SK-N-SH (cell line): ENCODE measurements around the gene CMC2. TPM values are rescaled to one million over a fixed set of nuclear protein-coding genes. Genes with fewer than 3 reads are reported as not detected.

ENCODE experiments used
- CTCF ChIA-PET: fragments of 300-600, 350-600 bp; formaldehyde crosslinking; extraction: SDS; loops from one replicate; lab custom pipeline; 2021; lab: Yijun Ruan, JAX
- POLR2A ChIA-PET: fragments of 350-600 bp; sonication (Branson Sonifier 250); formaldehyde crosslinking; extraction: SDS; loops from one replicate; lab custom pipeline; 2020; ENCODE audit warnings: antibody characterized with exemption, inconsistent platforms; lab: Yijun Ruan, JAX
- DNase-seq: peaks from one replicate; pipeline ENCODE4 v3.0.0; 2012
- H2AFZ ChIP-seq: fragments of 200-600 bp; sonication (generic); 2 replicates; pipeline ENCODE4 v1.8.1; 2016; ENCODE audit warnings: antibody characterized with exemption, mild to moderate bottlenecking, low read depth
- H3F3A ChIP-seq: fragments of 200-600 bp; sonication (generic); replicated peaks from 2 replicates; pipeline ENCODE3; 2016; ENCODE audit warnings: antibody characterized with exemption, mild to moderate bottlenecking; ENCODE audit not compliant: insufficient read depth
- H3K27ac ChIP-seq, 2 experiments: fragments of 200-500 bp in 1 of 2; fragments of 200-600 bp in 1 of 2; sonication (Bioruptor generic) in 1 of 2; sonication (generic), shearing (Covaris generic) in 1 of 2; 2 replicates each; pipeline versions ENCODE4 v1.5.1 to v1.6.1; 2014 to 2016; ENCODE audit warnings: low read depth in 2 of 2, inconsistent platforms in 1 of 2, low read length in 1 of 2, mild to moderate bottlenecking in 1 of 2, mixed read lengths in 1 of 2
- H3K27me3 ChIP-seq: fragments of 200-600 bp; sonication (generic), shearing (Covaris generic); 2 replicates; pipeline ENCODE4 v1.6.1; 2016; ENCODE audit warnings: mixed run types; ENCODE audit not compliant: insufficient read depth
- H3K36me3 ChIP-seq, 2 experiments: fragments of 200-500 bp in 1 of 2; fragments of 200-600 bp in 1 of 2; sonication (Bioruptor generic) in 1 of 2; sonication (generic) in 1 of 2; replicated peaks in 1 of 2; 2 replicates each; pipeline versions ENCODE3 to v1.5.1; 2014 to 2016; ENCODE audit warnings: low read length in 1 of 2, mild to moderate bottlenecking in 1 of 2; ENCODE audit not compliant: insufficient read depth in 2 of 2, control insufficient read depth in 1 of 2
- H3K4me1 ChIP-seq, 2 experiments: fragments of 200-500 bp in 1 of 2; fragments of 200-600 bp in 1 of 2; sonication (Bioruptor generic) in 1 of 2; sonication (generic), shearing (Covaris generic) in 1 of 2; 2 replicates each; pipeline versions ENCODE4 v1.5.1 to v1.6.1; 2014 to 2016; ENCODE audit warnings: low read depth in 1 of 2, low read length in 1 of 2, mixed run types in 1 of 2; ENCODE audit not compliant: insufficient read depth in 2 of 2, control insufficient read depth in 1 of 2
- H3K4me2 ChIP-seq: fragments of 200-600 bp; sonication (generic), shearing (Covaris generic); 2 replicates; pipeline ENCODE4 v1.6.1; 2017; ENCODE audit warnings: mixed run types
- H3K4me3 ChIP-seq, 2 experiments: fragments of 200-500 bp in 1 of 2; fragments of 200-600 bp in 1 of 2; sonication (Bioruptor generic) in 1 of 2; sonication (generic), shearing (Covaris generic) in 1 of 2; 2 replicates each; pipeline versions ENCODE4 v1.5.1 to v1.8.1; 2014 to 2016; ENCODE audit warnings: low read depth in 2 of 2, inconsistent platforms in 1 of 2, low read length in 1 of 2, mild to moderate bottlenecking in 1 of 2, mixed read lengths in 1 of 2, moderate library complexity in 1 of 2
- H3K79me2 ChIP-seq: fragments of 200-600 bp; sonication (generic); 2 replicates; pipeline ENCODE4 v1.8.1; 2017; ENCODE audit warnings: mild to moderate bottlenecking; ENCODE audit not compliant: insufficient read depth
- H3K9ac ChIP-seq: fragments of 200-600 bp; sonication (generic); 2 replicates; pipeline ENCODE4 v1.6.1; 2017; ENCODE audit warnings: mixed run types
- H3K9me2 ChIP-seq: fragments of 200-600 bp; sonication (generic); 2 replicates; pipeline ENCODE4 v1.6.1; 2017; ENCODE audit warnings: mixed run types
- H3K9me3 ChIP-seq: fragments of 200-600 bp; sonication (generic); 2 replicates; pipeline ENCODE4 v1.6.1; 2017; ENCODE audit warnings: mixed run types, mild to moderate bottlenecking, moderate library complexity
- H4K20me1 ChIP-seq: fragments of 200-600 bp; sonication (generic); 2 replicates; pipeline ENCODE4 v1.6.1; 2017; ENCODE audit warnings: mild to moderate bottlenecking, mixed run types; ENCODE audit not compliant: insufficient read depth
- CHD2 ChIP-seq: fragments of 150-350 bp; IDR thresholded peaks from 2 replicates; pipeline ENCODE4 v1.6.1; 2018; ENCODE audit warnings: low read length; ENCODE audit not compliant: partially characterized antibody
- CTCF ChIP-seq: fragments of 200-600 bp; sonication (generic); IDR thresholded peaks from 2 replicates; pipeline ENCODE4 v1.6.1; 2017; ENCODE audit warnings: antibody characterized with exemption, mild to moderate bottlenecking, moderate library complexity
- ELF1 ChIP-seq: IDR thresholded peaks from 2 replicates; pipeline ENCODE4 v1.4.0; 2012
- EP300 ChIP-seq, 2 experiments: IDR thresholded peaks; 2 replicates each; pipeline versions ENCODE4 v1.4.0 to v1.6.1; 2012; ENCODE audit warnings: borderline replicate concordance in 1 of 2, low read depth in 1 of 2, low read length in 1 of 2
- EZH2phosphoT487 ChIP-seq: fragments of 200-600 bp; sonication (generic); IDR thresholded peaks from 2 replicates; pipeline ENCODE4 v1.6.1; 2017; ENCODE audit warnings: low read depth, mixed run types, mild to moderate bottlenecking, antibody characterized with exemption, moderate library complexity, borderline replicate concordance
- FOXJ3 ChIP-seq: sonication (generic); formaldehyde crosslinking; IDR thresholded peaks from 2 replicates; pipeline ENCODE4 v1.5.1; 2020; ENCODE audit warnings: mild to moderate bottlenecking, missing genetic modification reagents
- IRF3 ChIP-seq: fragments of 150-350 bp; IDR thresholded peaks from 2 replicates; pipeline ENCODE4 v1.6.1; 2016; ENCODE audit warnings: mild to moderate bottlenecking, low read depth, low read length
- JUND ChIP-seq: IDR thresholded peaks from 2 replicates; pipeline ENCODE4 v1.4.0; 2012
- MAX ChIP-seq: IDR thresholded peaks from 2 replicates; pipeline ENCODE4 v1.4.0; 2012; ENCODE audit warnings: low read depth
- MEF2A ChIP-seq: IDR thresholded peaks from 2 replicates; pipeline ENCODE4 v1.4.0; 2012; ENCODE audit warnings: low read depth, borderline replicate concordance
- MXI1 ChIP-seq: IDR thresholded peaks from 2 replicates; pipeline ENCODE4 v1.6.1; 2012; ENCODE audit warnings: mild to moderate bottlenecking, low read depth, low read length, improper control_type of control experiment
- NFIC ChIP-seq: IDR thresholded peaks from 2 replicates; pipeline ENCODE4 v1.4.0; 2012; ENCODE audit warnings: borderline replicate concordance
- NRF1 ChIP-seq: IDR thresholded peaks from 2 replicates; pipeline ENCODE4 v1.6.1; 2012; ENCODE audit warnings: low read depth, mild to moderate bottlenecking, low read length
- POLR2AphosphoS5 ChIP-seq: IDR thresholded peaks from 2 replicates; pipeline ENCODE4 v1.6.1; 2012; ENCODE audit warnings: low read depth, low read length
- RAD21 ChIP-seq: IDR thresholded peaks from 2 replicates; pipeline ENCODE4 v1.6.1; 2012; ENCODE audit warnings: mild to moderate bottlenecking, low read length
- RCOR1 ChIP-seq: fragments of 150-350 bp; IDR thresholded peaks from 2 replicates; pipeline ENCODE4 v1.6.1; 2017; ENCODE audit warnings: antibody characterized with exemption, low read length
- REST ChIP-seq: IDR thresholded peaks from 2 replicates; pipeline ENCODE4 v1.6.1; 2012; ENCODE audit warnings: mild to moderate bottlenecking, low read depth, low read length, moderate library complexity
- RFX5 ChIP-seq: IDR thresholded peaks from 2 replicates; pipeline ENCODE4 v1.6.1; 2012; ENCODE audit warnings: mild to moderate bottlenecking, improper control_type of control experiment, low read length
- SIN3A ChIP-seq: IDR thresholded peaks from 2 replicates; pipeline ENCODE4 v1.6.1; 2012; ENCODE audit warnings: low read depth, mild to moderate bottlenecking, low read length, moderate library complexity, borderline replicate concordance
- SMC3 ChIP-seq: IDR thresholded peaks from 2 replicates; pipeline ENCODE4 v1.6.1; 2012; ENCODE audit warnings: low read depth, low read length, improper control_type of control experiment
- TAF1 ChIP-seq: IDR thresholded peaks from 2 replicates; pipeline ENCODE4 v1.6.1; 2012; ENCODE audit warnings: low read depth, mild to moderate bottlenecking, low read length, moderate library complexity, borderline replicate concordance
- USF2 ChIP-seq: fragments of 150-350 bp; IDR thresholded peaks from 2 replicates; pipeline ENCODE4 v1.6.1; 2017; ENCODE audit warnings: antibody characterized with exemption, low read length, low read depth, borderline replicate concordance
- ZBTB33 ChIP-seq: IDR thresholded peaks from 2 replicates; pipeline ENCODE4 v1.4.0; 2012; ENCODE audit warnings: low read depth, borderline replicate concordance
- WGBS: methylation state at CpG from one replicate; pipeline ENCODE4 v1.1.6; 2017; ENCODE audit warnings: low lambda C conversion rate; 5-methylcytosine and 5-hydroxymethylcytosine counted together
- polyA plus RNA-seq, 3 experiments: library from polyadenylated mRNA; depleted of rRNA; stranded (reverse); fragments of >200 nt; gene quantifications; 2 replicates each; pipeline ENCODE4 v1.2.3, GENCODE V29; 2012

CMC2 gene
- polyA plus RNA-seq, 1 of the 3 experiments (the other 2 are of a cell fraction) = 135 TPM

GRCh38 chr16:81035398-81035974 lies 28.8 kb upstream of the CMC2 start, which contains the start of gene ATMIN:
Gene ATMIN, plus strand, starts transcription at chr16:81035842. Its CDS starts 29 bp downstream, at chr16:81035871.
- peak within 1 kb of the TSS; percentile 67 to 86 for H3K4me3 ChIP-seq
- H3K4me2 ChIP-seq = peak within 1 kb of the TSS; percentile 89
- WGBS = 17% methylated on average over 18 of the region's 54 CpGs
- H3K36me3 ChIP-seq = peaks cover 0 to 13% of the 10 kb centered on the region in 2 experiments
- no peaks in the 10 kb centered on the region for H3K9me2 ChIP-seq
- peaks cover 0 to 13% of the 10 kb centered on the region in 2 experiments; a peak in 2 of 4 replicates for H3K4me1 ChIP-seq
- H3K9me3 ChIP-seq = no peaks in the 10 kb centered on the region
- peak within 1 kb of the TSS; percentile 66 for H2AFZ ChIP-seq
- peaks cover 43% of the 10 kb centered on the region for H3K79me2 ChIP-seq
- H3K27me3 ChIP-seq = no peaks in the 10 kb centered on the region
- DNase-seq = peak; percentile 98
- POLR2A ChIA-PET = interaction anchor here (0.9 to 1.2 kb wide), 3 partner anchors 28 to 365 kb away, joined by 3 to 5 read pairs (median 3); partner anchors contain the start of genes C16orf46, CENPN and CMC2
- CTCF ChIA-PET = interaction anchor here (0.6 to 3.1 kb wide), 37 partner anchors 9 to 1914 kb away, joined by 3 to 22 read pairs (median 4); partner anchors contain the start of genes CENPN and CMC2
- peak within 1 kb of the TSS in 1 of 2 experiments; percentile 65; a peak in 2 of 4 replicates for H3K27ac ChIP-seq
- H3F3A ChIP-seq = no peaks in the 10 kb centered on the region
- H4K20me1 ChIP-seq = peaks cover 9% of the 10 kb centered on the region; the same call in 1 of the 2 replicates
- peak within 1 kb of the TSS; percentile 57 for H3K9ac ChIP-seq
- TF ChIP-seq ELF1 (no peak), RCOR1 (peak; percentile 32; the same call in 1 of the 2 replicates), CHD2 (no peak), MEF2A (no peak), IRF3 (no peak), JUND (no peak), NRF1 (no peak), ZBTB33 (no peak), MAX (no peak), TAF1 (peak; percentile 40; the same call in 1 of the 2 replicates), USF2 (no peak), RAD21 (peak; percentile 64), CTCF (peak; percentile 98), MXI1 (0 out of 2 replicates have a peak, but pooled peaks have one; percentile 18), SIN3A (peak; percentile 64; the same call in 1 of the 2 replicates), RFX5 (no peak), POLR2AphosphoS5 (no peak; the same call in 1 of the 2 replicates), REST (no peak), SMC3 (peak; percentile 82), EZH2phosphoT487 (no peak), FOXJ3 (CRISPR knock-in tag) (no peak), NFIC (no peak), EP300 (IDR thresholded peaks at IDR 0.05; ENCODE audit: borderline replicate concordance in 1 of 2, low read depth in 1 of 2, low read length in 1 of 2) (no peak)
